B cell (primary cell): ENCODE results near the gene ZNF541. TPM values are rescaled to one million over a fixed set of nuclear protein-coding genes. Genes with fewer than 3 reads are reported as not detected.

Source experiments
- ATAC-seq: fragments of 200-7000 bp; cut with Tn5 transposase; one replicate; pipeline ENCODE4 v1.10.0; 2021; ENCODE audit warnings: low read depth, mild to moderate bottlenecking, moderate number of reproducible peaks, moderate library complexity
- CTCF ChIA-PET: fragments of 350-600 bp; sonication (Branson Sonifier 250); formaldehyde crosslinking; loops from one replicate; lab custom pipeline; 2021; ENCODE audit warnings: antibody characterized with exemption, inconsistent platforms; lab: Charles Lee
- POLR2A ChIA-PET: fragments of 350-600 bp; sonication (Branson Sonifier 250); formaldehyde crosslinking; loops from one replicate; lab custom pipeline; 2021; ENCODE audit warnings: antibody characterized with exemption; lab: Charles Lee
- DNase-seq: peaks from one replicate; pipeline ENCODE4 v3.0.0; 2013
- H2AFZ ChIP-seq: 2 replicates; pipeline ENCODE4 v1.6.1; 2012; ENCODE audit warnings: mild to moderate bottlenecking, low read depth, low read length; ENCODE audit not compliant: insufficient read depth, poor library complexity, severe bottlenecking
- H3K27ac ChIP-seq, 2 donors: 1 replicate in 1 of 2; 2 replicates in 1 of 2; pipeline ENCODE4 v1.5.1; 2012 to 2013; ENCODE audit warnings: low read length in 2 of 2, mild to moderate bottlenecking in 2 of 2, moderate library complexity in 1 of 2
- H3K27me3 ChIP-seq, 4 experiments: fragments of 200-600 bp in 1 of 4; sonication (generic) in 1 of 4; replicated peaks in 1 of 4; 1 replicate in 2 of 4; 2 replicates in 2 of 4; pipeline versions ENCODE4 v1.6.1 to v1.7.0; 2013 to 2016; ENCODE audit warnings: low read length in 3 of 4, mild to moderate bottlenecking in 2 of 4, mixed read lengths in 1 of 4, moderate library complexity in 1 of 4; ENCODE audit not compliant: insufficient read depth in 4 of 4, control insufficient read depth in 3 of 4; ENCODE audit errors: control extremely low read depth in 1 of 4
- H3K36me3 ChIP-seq, 2 experiments: replicated peaks in 1 of 2; 1 replicate in 1 of 2; 2 replicates in 1 of 2; pipeline versions ENCODE4 v1.6.1 to v1.7.1; 2013; ENCODE audit warnings: low read length in 1 of 2; ENCODE audit not compliant: insufficient read depth in 2 of 2, control insufficient read depth in 1 of 2; ENCODE audit errors: control extremely low read depth in 1 of 2, extremely low read depth in 1 of 2
- H3K4me1 ChIP-seq, 2 donors: fragments of 200-600 bp in 1 of 2; sonication (generic) in 1 of 2; 1 replicate in 1 of 2; 2 replicates in 1 of 2; pipeline versions ENCODE4 v1.5.1 to v1.6.1; 2013 to 2017; ENCODE audit warnings: low read length in 2 of 2; ENCODE audit not compliant: control insufficient read depth in 2 of 2, insufficient read depth in 2 of 2
- H3K4me2 ChIP-seq: replicated peaks from 2 replicates; pipeline ENCODE3; 2012; ENCODE audit warnings: mild to moderate bottlenecking, low read depth, low read length; ENCODE audit not compliant: poor library complexity, severe bottlenecking
- H3K4me3 ChIP-seq, 5 experiments: fragments of 200-600 bp in 1 of 5; sonication (generic) in 1 of 5; 1 replicate in 3 of 5; 2 replicates in 2 of 5; pipeline versions ENCODE4 v1.5.1 to v1.7.0; 2011 to 2016; ENCODE audit warnings: low read length in 4 of 5, mild to moderate bottlenecking in 4 of 5, low read depth in 2 of 5, control low read depth in 1 of 5, moderate library complexity in 1 of 5; ENCODE audit not compliant: insufficient read depth in 1 of 5; ENCODE audit errors: control extremely low read depth in 1 of 5, extremely low read depth in 1 of 5
- H3K79me2 ChIP-seq: fragments of 200-600 bp; sonication (generic); one replicate; pipeline ENCODE4 v1.6.0; 2016; ENCODE audit warnings: low read length; ENCODE audit not compliant: control insufficient read depth, insufficient read depth
- H3K9ac ChIP-seq: fragments of 200-600 bp; sonication (generic); 2 replicates; pipeline ENCODE4 v1.6.1; 2017; ENCODE audit warnings: mild to moderate bottlenecking, low read length, moderate library complexity
- H3K9me3 ChIP-seq, 3 donors: one replicate each; pipeline versions ENCODE4 v1.6.1 to v1.7.1; 2013; ENCODE audit warnings: low read length in 2 of 3; ENCODE audit not compliant: control insufficient read depth in 2 of 3, insufficient read depth in 1 of 3; ENCODE audit errors: control extremely low read depth in 1 of 3
- H4K20me1 ChIP-seq: 2 replicates; pipeline ENCODE4 v1.6.0; 2012; ENCODE audit warnings: mild to moderate bottlenecking, low read length; ENCODE audit not compliant: insufficient read depth, control insufficient read depth, poor library complexity, severe bottlenecking
- H3K27ac Mint-ChIP-seq: one replicate; pipeline ENCODE4 v1.8.0; 2021; ENCODE audit warnings: mixed read lengths
- H3K27me3 Mint-ChIP-seq: one replicate; pipeline ENCODE4 v1.8.0; 2021; ENCODE audit warnings: mixed read lengths
- H3K4me1 Mint-ChIP-seq: one replicate; pipeline ENCODE4 v1.8.0; 2021; ENCODE audit warnings: mixed read lengths
- H3K4me3 Mint-ChIP-seq: one replicate; pipeline ENCODE4 v1.8.0; 2021; ENCODE audit warnings: mixed read lengths
- H3K9me3 Mint-ChIP-seq: one replicate; pipeline ENCODE4 v1.8.0; 2022; ENCODE audit warnings: mixed read lengths; ENCODE audit not compliant: insufficient read depth
- EZH2 ChIP-seq: IDR thresholded peaks from 2 replicates; pipeline ENCODE4 v1.6.1; 2012; ENCODE audit warnings: borderline replicate concordance, low read depth, mild to moderate bottlenecking, moderate library complexity, low read length; ENCODE audit not compliant: insufficient read depth, poor library complexity, severe bottlenecking
- whole genome bisulfite sequencing: methylation state at CpG from one replicate; pipeline ENCODE4 v1.1.5; 2013; ENCODE audit warnings: missing lambda C conversion rate; ENCODE audit not compliant: insufficient coverage; 5-methylcytosine and 5-hydroxymethylcytosine counted together
- intact Hi-C: fragments of 100-400 bp; cut with micrococcal nuclease; formaldehyde crosslinking; loops from one replicate; pipeline ENCODE4 v1.10.0; 2022
- polyA plus RNA-seq: library from polyadenylated mRNA; depleted of rRNA; stranded (reverse); fragments of >200 nt; gene quantifications from 2 replicates; pipeline ENCODE4 v1.2.3, GENCODE V29; 2012
- total RNA-seq, 2 donors: library from RNA; stranded (reverse); fragments of 120-200 nt in 1 of 2; gene quantifications; 1 replicate in 1 of 2; 2 replicates in 1 of 2; pipeline versions ENCODE4 v1.2.3 to v1.2.4, GENCODE V29; 2013 to 2022
- TF ChIP-seq, protein P1 (sequence below): fragments of 200-600 bp; IDR thresholded peaks from one replicate; pipeline ENCODE4 v1.8.0; 2022; ENCODE audit warnings: antibody characterized with exemption, mild to moderate bottlenecking

Gene ZNF541
- total and polyA plus RNA-seq, 2 donors (not counting 1 experiment from before 2014, with no cell fraction given) = 0.03 TPM; not detected in 1

DNA sequence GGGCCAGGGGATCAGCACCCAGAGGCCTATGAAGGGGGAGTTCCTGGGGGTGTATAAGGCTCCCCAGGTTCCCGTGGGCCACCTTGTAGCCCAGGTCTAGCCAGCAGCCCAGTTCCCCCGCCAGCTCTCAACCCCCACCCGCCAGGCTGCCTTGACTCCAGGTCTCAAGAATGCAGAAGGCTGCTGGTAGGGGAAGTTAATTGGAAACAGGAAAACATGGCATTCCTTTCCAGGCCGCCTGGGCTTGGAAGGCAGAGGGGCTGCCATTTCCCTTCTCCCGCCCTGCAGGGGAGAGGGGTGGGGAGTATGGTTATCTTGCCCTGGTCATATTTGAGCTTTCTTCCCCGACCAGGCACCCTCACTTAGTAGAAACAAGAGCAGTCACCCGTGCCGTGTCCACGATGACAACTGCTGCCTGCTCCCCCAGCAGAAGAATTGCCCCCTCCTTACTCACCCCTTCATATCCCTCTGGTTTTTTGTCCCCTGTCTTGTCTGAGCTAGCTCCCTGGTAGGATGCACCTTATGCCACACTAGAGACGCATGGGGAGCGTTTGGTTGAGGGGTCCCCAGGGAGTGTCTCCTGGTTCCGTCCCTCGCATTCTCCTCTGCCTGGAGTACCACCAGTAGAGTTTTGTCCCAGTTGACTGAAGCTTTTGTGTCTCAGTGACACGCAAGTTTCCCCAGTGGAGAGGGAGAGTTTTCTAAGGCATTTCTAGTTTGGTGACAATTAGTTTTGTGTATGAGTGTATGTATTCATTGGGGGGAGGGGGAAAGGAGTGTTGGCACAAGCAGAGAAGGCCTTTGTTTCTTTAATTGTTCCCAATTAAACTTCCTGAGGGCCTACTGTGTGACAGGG lies 40.4 kb upstream of the ZNF541 start:
- no peak overlapping the region for H3K27ac ChIP-seq
- Mint-ChIP-seq H3K27me3 (no peaks in the 10 kb centered on the region), H3K9me3 (no peaks in the 10 kb centered on the region), H3K4me1 (peaks cover 49% of the 10 kb centered on the region), H3K27ac (no peak overlapping the region), H3K4me3 (no peak overlapping the region)
- H3K4me1 ChIP-seq = peaks cover 25 to 26% of the 10 kb centered on the region in 2 donors
- peaks cover 0 to 2% of the 10 kb centered on the region in 2 experiments for H3K36me3 ChIP-seq
- 86% methylated on average over 14 of the region's 14 CpGs for WGBS
- no peak overlapping the region for H3K4me2 ChIP-seq
- no peak for DNase-seq
- intact Hi-C loops = no loop called here
- no peak overlapping the region for H3K9ac ChIP-seq
- no peak for ATAC-seq
- CTCF ChIA-PET = interaction anchor here (1.3 kb wide), 1 partner anchor 177 kb away, joined by 4 read pairs; no protein-coding TSS in a partner anchor
- TF ChIP-seq, protein P1, sequence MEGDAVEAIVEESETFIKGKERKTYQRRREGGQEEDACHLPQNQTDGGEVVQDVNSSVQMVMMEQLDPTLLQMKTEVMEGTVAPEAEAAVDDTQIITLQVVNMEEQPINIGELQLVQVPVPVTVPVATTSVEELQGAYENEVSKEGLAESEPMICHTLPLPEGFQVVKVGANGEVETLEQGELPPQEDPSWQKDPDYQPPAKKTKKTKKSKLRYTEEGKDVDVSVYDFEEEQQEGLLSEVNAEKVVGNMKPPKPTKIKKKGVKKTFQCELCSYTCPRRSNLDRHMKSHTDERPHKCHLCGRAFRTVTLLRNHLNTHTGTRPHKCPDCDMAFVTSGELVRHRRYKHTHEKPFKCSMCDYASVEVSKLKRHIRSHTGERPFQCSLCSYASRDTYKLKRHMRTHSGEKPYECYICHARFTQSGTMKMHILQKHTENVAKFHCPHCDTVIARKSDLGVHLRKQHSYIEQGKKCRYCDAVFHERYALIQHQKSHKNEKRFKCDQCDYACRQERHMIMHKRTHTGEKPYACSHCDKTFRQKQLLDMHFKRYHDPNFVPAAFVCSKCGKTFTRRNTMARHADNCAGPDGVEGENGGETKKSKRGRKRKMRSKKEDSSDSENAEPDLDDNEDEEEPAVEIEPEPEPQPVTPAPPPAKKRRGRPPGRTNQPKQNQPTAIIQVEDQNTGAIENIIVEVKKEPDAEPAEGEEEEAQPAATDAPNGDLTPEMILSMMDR = no peak
- TF ChIP-seq EZH2 = no peak
- no peak overlapping the region for H2AFZ ChIP-seq
- H3K79me2 ChIP-seq = peaks cover 95% of the 10 kb centered on the region
- H3K27me3 ChIP-seq = no peaks in the 10 kb centered on the region
- peaks cover 86% of the 10 kb centered on the region for H4K20me1 ChIP-seq
- H3K9me3 ChIP-seq = peaks cover 0 to 5% (median 0%) of the 10 kb centered on the region in 3 donors
- POLR2A ChIA-PET = interaction anchor here (1.3 kb wide), 1 partner anchor 13 kb away, joined by 7 read pairs; no protein-coding TSS in a partner anchor
- H3K4me3 ChIP-seq = no peak overlapping the region
